ENCODE data around the gene ZBTB7C. TPM values are rescaled to one million over a fixed set of nuclear protein-coding genes. Genes with fewer than 3 reads are reported as not detected.

Gene ZBTB7C
- total RNA-seq, 1 donor from 2014 or later, result 0.17 TPM

- no peak overlapping the region for H3K4me3 ChIP-seq (ENCODE audit: low read depth, low read length)
- no peak for DNase-seq (ENCODE audit: low read depth)
- TF ChIP-seq CTCF (conservative IDR thresholded peaks at IDR 0.05; ENCODE audit: low read depth, low read length), result no peak
Observed at GRCh38 chr18:48203288-48203945, 205.8 kb downstream of the ZBTB7C start.

GRCh38 chr18:48202350-48203260 is 206.6 kb downstream of the ZBTB7C start:
- TF ChIP-seq CTCF (conservative IDR thresholded peaks at IDR 0.05; ENCODE audit: low read depth, low read length), result no peak
- no peak for DNase-seq (ENCODE audit: low read depth)
- no peak overlapping the region for H3K4me3 ChIP-seq (ENCODE audit: low read depth, low read length)

GRCh38 chr18:48202006-48202348 is 207.2 kb downstream of the ZBTB7C start:
- H3K4me3 ChIP-seq (ENCODE audit: low read depth, low read length), result no peak overlapping the region
- TF ChIP-seq CTCF (conservative IDR thresholded peaks at IDR 0.05; ENCODE audit: low read depth, low read length), result no peak
- no peak for DNase-seq (ENCODE audit: low read depth)

GRCh38 chr18:48201337-48202005 is 207.7 kb downstream of the ZBTB7C start:
- no peak for DNase-seq (ENCODE audit: low read depth)
- TF ChIP-seq CTCF (conservative IDR thresholded peaks at IDR 0.05; ENCODE audit: low read depth, low read length), result no peak
- no peak overlapping the region for H3K4me3 ChIP-seq (ENCODE audit: low read depth, low read length)

GRCh38 chr18:48200631-48201336 is 208.4 kb downstream of the ZBTB7C start:
- DNase-seq (ENCODE audit: low read depth), result no peak
- TF ChIP-seq CTCF (conservative IDR thresholded peaks at IDR 0.05; ENCODE audit: low read depth, low read length), result no peak
- H3K4me3 ChIP-seq (ENCODE audit: low read depth, low read length), result no peak overlapping the region

GRCh38 chr18:48199399-48199798 is 209.8 kb downstream of the ZBTB7C start:
- TF ChIP-seq CTCF (conservative IDR thresholded peaks at IDR 0.05; ENCODE audit: low read depth, low read length), result no peak
- DNase-seq (ENCODE audit: low read depth), result no peak
- no peak overlapping the region for H3K4me3 ChIP-seq (ENCODE audit: low read depth, low read length)

Measured in epithelial cell of proximal tubule (primary cell).